HT1080 (cell line): ENCODE results near the gene FKBP3. TPM values are rescaled to one million over a fixed set of nuclear protein-coding genes. Genes with fewer than 3 reads are reported as not detected.
"Not testable (repeated sequence)": the region's sequence is repeated elsewhere in the genome, so short reads cannot be mapped to it uniquely, and the experiment has no call there.

Source experiments
- DNase-seq: peaks from one replicate; pipeline ENCODE4 v3.0.0-alpha.2; 2015; ENCODE audit warnings: low read depth
- polyA plus RNA-seq, 2 experiments: library from polyadenylated mRNA; depleted of rRNA; stranded (reverse); fragments of >200 nt; gene quantifications; 2 replicates each; pipeline ENCODE4 v1.2.3, GENCODE V29; 2015
- total RNA-seq: library from RNA; depleted of rRNA; stranded (reverse); fragments of >200 nt; shearing (Covaris generic); gene quantifications from 2 replicates; pipeline ENCODE4 v1.2.3, GENCODE V29; 2014; rRNA removed

Gene FKBP3
- 55.8 and 91.9 TPM in 2 replicates for total RNA-seq
- polyA plus RNA-seq (2015; cell fraction: cytosol; rRNA removed) = 86.1 and 87.5 TPM in 2 replicates
- 90.5 and 90.7 TPM in 2 replicates for polyA plus RNA-seq (2015; cell fraction: nucleus; rRNA removed)

DNA sequence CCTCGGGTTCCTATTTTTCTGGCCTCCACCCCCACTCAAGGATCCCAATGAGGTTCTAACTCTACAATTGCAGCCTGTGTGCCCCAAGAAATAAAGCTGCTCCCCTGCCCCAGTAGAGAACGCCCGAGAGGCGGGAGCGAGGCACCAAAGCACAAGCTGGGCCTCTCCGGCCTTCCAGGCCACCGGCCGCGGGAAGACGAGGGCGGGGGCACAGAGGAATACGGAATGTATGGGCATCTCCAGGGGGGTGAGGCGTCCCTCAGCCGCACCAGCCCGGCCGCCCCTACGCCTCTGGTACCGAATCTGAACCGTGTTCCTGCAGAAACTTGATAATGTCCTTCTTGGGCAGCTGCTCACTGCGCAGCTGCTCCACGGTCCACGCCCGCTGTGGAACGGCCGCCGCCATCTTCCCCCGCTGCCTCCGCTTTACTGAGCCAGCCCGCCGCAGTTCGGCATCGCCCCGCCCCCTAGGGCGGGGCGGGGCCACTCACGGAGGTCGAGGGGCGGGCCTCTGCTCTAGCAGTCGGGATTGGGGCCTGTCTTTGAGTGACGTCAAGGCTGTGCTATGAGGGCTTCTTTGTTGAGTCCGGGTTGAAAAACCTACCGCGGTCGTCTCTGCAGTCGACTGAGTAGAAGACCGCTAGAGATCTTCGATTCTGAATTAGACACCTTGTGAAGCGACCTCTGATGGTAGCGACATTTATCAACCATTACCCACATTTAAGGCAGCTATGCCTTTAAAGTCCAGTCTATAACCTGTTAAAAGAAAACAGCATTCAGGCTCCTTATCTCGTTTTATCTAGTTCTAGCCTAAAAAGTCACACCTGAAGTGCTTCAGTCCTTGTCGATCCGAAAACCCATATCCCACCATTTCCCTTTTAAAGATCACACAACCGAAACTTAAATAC lies at the start of gene FKBP3:
Gene FKBP3 (minus strand): TSS at position 431 of the 908 bp plus-strand sequence. CDS start 25 bp downstream, at position 406.
- peak; percentile 98 for DNase-seq

GRCh38 chr14:45181806-45182205 lies 47.5 kb upstream of the FKBP3 start:
- no peak for DNase-seq

DNA sequence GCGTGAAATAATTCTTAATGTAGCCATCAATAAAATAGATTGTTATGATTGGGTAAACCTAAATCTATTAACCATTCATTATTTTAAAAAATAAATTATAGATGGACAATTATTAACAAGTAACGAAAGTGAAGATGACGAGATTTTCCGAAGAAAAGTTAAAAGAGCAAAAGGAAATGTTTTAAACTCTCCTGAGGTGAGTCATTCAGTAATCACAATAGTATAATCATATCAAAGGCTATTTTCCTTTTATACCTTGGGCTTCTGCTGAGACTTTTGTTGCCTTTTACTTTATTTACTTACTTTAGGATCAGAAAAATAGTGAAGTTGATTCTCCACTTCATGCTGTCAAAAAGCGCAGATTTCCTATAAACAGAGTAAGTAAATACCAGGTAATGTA lies 47.0 kb upstream of the FKBP3 start:
- no peak for DNase-seq

DNA sequence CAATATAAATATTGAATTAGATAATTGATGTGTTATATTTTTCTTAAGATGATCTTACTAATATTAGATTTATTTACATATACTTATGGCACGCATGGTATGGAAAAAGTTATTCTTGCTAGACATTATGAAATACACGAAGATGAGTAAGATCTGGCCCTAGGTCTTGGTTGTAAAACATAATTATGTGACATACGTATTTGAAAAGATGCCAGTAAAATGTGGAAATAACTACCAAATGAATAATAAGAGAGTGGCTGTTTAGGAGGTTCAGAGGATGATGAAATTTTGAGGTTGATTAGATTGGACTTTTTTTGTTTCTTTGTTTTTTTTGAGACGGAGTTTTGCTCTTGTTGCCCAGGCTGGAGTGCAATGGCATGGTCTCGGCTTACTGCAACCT lies 42.8 kb upstream of the FKBP3 start:
- no peak for DNase-seq

DNA sequence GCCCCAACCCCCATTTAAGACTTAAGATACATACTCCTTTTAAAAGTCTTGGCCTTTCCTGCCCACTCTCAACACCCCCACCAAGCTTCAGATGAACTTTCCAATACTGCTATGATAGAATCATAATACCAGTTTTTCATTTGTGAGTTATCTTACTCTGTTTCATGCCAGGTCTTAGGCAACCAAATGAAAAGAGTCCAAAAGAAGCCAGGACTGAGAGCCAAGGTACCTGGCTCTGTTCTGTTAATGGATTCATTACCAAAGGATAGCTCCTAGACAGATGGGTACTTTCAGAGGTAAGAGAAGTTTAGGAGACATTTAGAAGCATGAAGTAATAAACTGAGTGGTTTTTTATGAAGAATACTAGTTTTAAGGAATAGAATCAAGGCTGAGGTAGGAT lies 35.6 kb upstream of the FKBP3 start:
- no peak for DNase-seq

GRCh38 chr14:45156067-45156466 lies 21.8 kb upstream of the FKBP3 start:
- no peak for DNase-seq

DNA sequence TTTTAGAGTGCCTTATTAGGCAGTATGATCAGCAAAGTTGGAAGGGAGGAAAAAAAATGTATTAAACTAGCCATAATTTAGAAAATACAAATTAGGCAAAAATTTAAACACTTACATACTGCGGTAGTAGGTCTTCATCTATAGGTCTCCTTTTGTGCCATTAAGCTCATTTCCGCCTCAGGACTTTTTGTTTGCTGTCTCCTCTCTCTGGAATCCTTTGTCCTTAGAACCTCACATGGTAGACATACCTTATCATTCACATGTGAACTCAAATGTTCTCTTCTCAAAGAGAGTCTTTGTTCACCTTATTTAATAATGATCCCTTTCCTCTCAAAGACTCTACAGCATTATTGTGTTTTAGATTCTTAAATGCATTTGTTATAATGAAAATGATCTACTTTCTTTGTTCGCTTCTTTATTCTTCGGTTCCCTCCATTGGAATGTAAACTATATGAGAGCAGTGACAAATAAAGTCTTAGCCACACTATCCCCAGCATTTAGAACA lies 16.2 kb upstream of the FKBP3 start:
- DNase-seq = no peak

- DNase-seq = no peak
Measured at GRCh38 chr14:45149602-45150001, 15.3 kb upstream of the FKBP3 start.

- DNase-seq = no peak
Measured at GRCh38 chr14:45145214-45145613, 10.9 kb upstream of the FKBP3 start.

DNA sequence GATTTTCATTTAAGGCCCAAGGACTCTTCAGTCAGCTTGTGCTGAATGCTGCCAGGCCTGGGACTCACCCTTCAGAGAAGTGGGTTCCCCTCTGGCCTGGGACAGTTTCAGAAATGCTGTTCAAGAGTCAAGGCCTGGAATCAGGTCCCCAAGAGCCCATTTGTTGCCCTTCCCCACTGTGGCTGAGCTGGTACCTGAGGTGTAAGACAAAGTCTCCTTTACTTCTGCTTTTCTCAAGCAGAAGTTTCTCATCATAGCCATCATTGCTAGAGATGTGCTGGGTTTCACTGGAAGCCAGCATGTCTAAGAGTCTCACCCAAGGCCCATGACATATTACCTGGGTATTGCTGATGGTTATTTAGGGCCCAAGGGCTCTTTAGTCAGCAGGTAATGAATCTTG lies 10.4 kb upstream of the FKBP3 start:
- DNase-seq = no peak

- DNase-seq = not testable (repeated sequence)
Measured at GRCh38 chr14:45142083-45142482, 7.8 kb upstream of the FKBP3 start.

- DNase-seq = no peak
Measured at GRCh38 chr14:45140661-45141187, 6.4 kb upstream of the FKBP3 start.

DNA sequence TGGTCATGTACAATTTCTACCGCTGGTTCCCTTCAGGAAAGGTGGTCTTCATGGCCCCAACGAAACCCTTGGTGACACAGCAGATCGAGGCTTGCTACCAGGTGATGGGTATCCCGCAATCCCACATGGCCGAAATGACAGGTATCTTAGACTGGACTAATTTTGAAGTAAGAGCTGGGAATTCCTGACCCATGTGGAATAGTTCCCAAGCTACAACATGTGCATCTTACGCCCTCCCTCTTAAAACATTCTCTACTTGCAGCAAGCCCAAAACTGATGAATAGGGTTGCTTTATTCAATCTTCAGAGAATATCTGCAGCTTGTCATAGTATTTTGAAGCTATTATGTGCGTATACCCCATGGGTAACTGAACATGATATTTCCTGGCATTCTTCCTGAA lies 2.1 kb upstream of the FKBP3 start:
- DNase-seq = no peak

- DNase-seq = peak; percentile 95
Measured at GRCh38 chr14:45135659-45136395, 1.5 kb upstream of the FKBP3 start, which contains the start of gene FANCM. Gene FANCM, plus strand, starts transcription at chr14:45135930. Its CDS starts 102 bp downstream, at chr14:45136032.

- DNase-seq = peak; percentile 1
Measured at GRCh38 chr14:45135156-45135555, 875 bp upstream of the FKBP3 start.

GRCh38 chr14:45133683-45134050 lies 614 bp downstream of the FKBP3 start:
- DNase-seq = no peak

DNA sequence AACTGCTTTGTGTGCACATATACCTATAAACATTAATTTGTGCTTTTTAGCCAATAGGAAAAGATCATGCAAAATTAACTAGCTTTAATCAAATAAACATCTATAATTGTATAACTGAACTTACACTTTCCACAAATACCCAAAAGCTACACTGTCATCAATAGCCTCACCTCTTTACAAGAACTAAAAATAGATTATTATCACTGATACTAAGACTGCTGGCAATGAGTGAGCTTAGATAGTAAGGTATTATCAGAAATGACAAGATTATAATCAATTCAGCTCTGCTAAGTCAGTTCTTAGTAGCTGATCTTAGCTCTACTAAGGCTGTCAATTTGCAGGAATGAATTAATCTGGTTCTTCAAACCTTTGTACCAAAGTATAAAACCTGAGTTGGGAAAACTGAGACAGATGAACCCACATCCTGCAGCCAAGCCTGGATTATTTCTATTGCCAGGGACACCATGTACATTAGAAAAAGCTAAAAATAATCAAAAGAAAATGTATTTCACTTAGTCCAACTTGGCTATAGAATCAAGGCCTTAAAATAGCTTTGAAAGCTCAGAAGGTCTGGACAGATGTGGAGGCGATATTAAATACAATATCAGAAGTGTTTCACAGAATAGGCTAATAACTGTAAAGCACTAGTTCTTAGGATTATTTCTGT lies 5.2 kb downstream of the FKBP3 start:
- DNase-seq = no peak

- no peak for DNase-seq
Measured at GRCh38 chr14:45125754-45126153, 8.5 kb downstream of the FKBP3 start.

GRCh38 chr14:45123271-45123670 lies 11.0 kb downstream of the FKBP3 start:
- DNase-seq = no peak

DNA sequence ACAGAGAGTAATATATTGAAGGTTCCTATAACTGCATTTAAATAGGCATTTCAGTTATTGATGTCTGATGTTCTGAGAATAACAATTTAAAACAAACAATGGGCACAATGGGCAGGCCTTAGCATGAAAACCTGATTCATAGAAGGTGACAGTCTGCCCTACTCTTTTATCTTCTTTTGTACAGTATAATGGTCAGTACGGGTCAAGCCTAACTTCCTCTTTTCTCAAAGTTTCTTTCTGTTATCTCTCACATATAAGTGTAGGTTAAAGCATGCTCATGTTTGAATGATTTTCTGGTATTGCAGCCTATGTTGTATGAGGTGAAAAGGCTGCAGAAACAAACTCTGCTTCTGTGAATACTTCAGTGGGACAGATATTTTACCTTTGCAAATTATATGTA lies 14.2 kb downstream of the FKBP3 start:
- DNase-seq = no peak

DNA sequence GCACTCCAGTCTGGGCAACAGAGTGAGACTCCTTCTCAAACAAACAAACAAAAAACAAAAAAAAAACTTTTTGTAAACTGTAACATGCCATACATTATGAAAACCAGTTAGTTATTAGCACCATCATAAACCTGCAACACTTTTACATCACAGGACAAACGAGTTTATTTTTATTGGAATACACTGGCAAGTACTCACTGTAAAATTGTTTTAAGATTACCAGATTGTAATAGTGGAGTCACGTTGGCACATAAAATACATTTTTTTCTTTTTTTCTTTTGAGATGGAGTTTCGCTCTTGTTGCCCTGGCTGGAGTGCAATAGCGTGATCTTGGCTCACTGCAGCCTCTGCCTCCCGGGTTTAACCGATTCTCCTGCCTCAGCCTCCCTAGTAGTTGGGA lies 15.7 kb downstream of the FKBP3 start:
- DNase-seq = no peak
